BLaER1 treated with 17β-estradiol and CSF1 and Interleukin-3, amounts not matched to agents 10 nM and 100 nM (cell line): Measurements from ENCODE around the gene AHRR.

ENCODE experiments used
- H3K27ac ChIP-seq, 11 experiments: shearing (Covaris generic); formaldehyde crosslinking; 2 replicates each; pipeline ENCODE4 v1.8.1; 2022
- H3K27me3 ChIP-seq, 11 experiments: shearing (Covaris generic); formaldehyde crosslinking; 2 replicates each; pipeline ENCODE4 v1.8.1; 2022
- H3K36me3 ChIP-seq, 11 experiments: shearing (Covaris generic); formaldehyde crosslinking; 2 replicates each; pipeline ENCODE4 v1.8.1; 2022
- H3K4me1 ChIP-seq, 10 experiments: shearing (Covaris generic); formaldehyde crosslinking; 2 replicates each; pipeline ENCODE4 v1.8.1; 2022
- H3K4me2 ChIP-seq, 11 experiments: shearing (Covaris generic); formaldehyde crosslinking; 2 replicates each; pipeline ENCODE4 v1.8.1; 2022
- H3K4me3 ChIP-seq, 10 experiments: shearing (Covaris generic); formaldehyde crosslinking; 2 replicates each; pipeline ENCODE4 v1.8.1; 2022
- H3K9ac ChIP-seq, 11 experiments: shearing (Covaris generic); formaldehyde crosslinking; 2 replicates each; pipeline ENCODE4 v1.8.1; 2022
- H3K9me3 ChIP-seq, 11 experiments: shearing (Covaris generic); formaldehyde crosslinking; replicated peaks in 1 of 11; 2 replicates each; pipeline ENCODE4 v1.8.1; 2022
- H4K20me1 ChIP-seq, 11 experiments: shearing (Covaris generic); formaldehyde crosslinking; 2 replicates each; pipeline ENCODE4 v1.8.1; 2022
- Cebpa-rat ChIP-seq, 11 experiments: shearing (Covaris generic); IDR thresholded peaks; 2 replicates each; pipeline ENCODE4 v1.8.1; 2022

AHRR gene

GRCh38 chr5:385321-385720 lies 63.8 kb downstream of the AHRR start:
- Histone ChIP-seq H3K9ac (no peak overlapping the region), H3K4me1 (peaks cover 22 to 33% (median 27%) of the 10 kb centered on the region in 10 experiments), H3K9me3 (peaks cover 24 to 50% (median 36%) of the 10 kb centered on the region in 11 experiments), H3K36me3 (peaks cover 0 to 7% (median 3%) of the 10 kb centered on the region in 11 experiments; a peak in 11 of 22 replicates), H3K27ac (no peak overlapping the region), H4K20me1 (no peaks in the 10 kb centered on the region), H3K4me3 (no peak overlapping the region), H3K4me2 (no peak overlapping the region), H3K27me3 (peaks cover 0 to 10% (median 0%) of the 10 kb centered on the region in 11 experiments; a peak in 5 of 22 replicates)
- TF ChIP-seq Cebpa-rat (IDR thresholded peaks at IDR 0.05): no peak

- Histone ChIP-seq H3K4me1 (peaks cover 20 to 45% (median 38%) of the 10 kb centered on the region in 10 experiments), H3K36me3 (peaks cover 0 to 7% (median 3%) of the 10 kb centered on the region in 11 experiments; a peak in 11 of 22 replicates), H4K20me1 (peaks cover 0 to 6% (median 0%) of the 10 kb centered on the region in 11 experiments; a peak in 1 of 22 replicates), H3K9ac (no peak overlapping the region), H3K9me3 (peaks cover 18 to 36% (median 29%) of the 10 kb centered on the region in 11 experiments), H3K4me2 (peak overlapping the region in 1 of 11 experiments; percentile 86; a peak in 1 of 22 replicates), H3K4me3 (no peak overlapping the region), H3K27ac (no peak overlapping the region), H3K27me3 (peaks cover 0 to 18% (median 0%) of the 10 kb centered on the region in 11 experiments; a peak in 6 of 22 replicates)
- TF ChIP-seq Cebpa-rat (IDR thresholded peaks at IDR 0.05): no peak
These were observed 65.2 kb downstream of the AHRR start for GRCh38 chr5:386432-387341.

GRCh38 chr5:387491-388265 lies 66.2 kb downstream of the AHRR start:
- TF ChIP-seq Cebpa-rat (IDR thresholded peaks at IDR 0.05): no peak
- Histone ChIP-seq H3K27me3 (peaks cover 0 to 19% (median 0%) of the 10 kb centered on the region in 11 experiments; a peak in 6 of 22 replicates), H3K36me3 (peaks cover 0 to 7% (median 3%) of the 10 kb centered on the region in 11 experiments; a peak in 11 of 22 replicates), H3K4me2 (peak overlapping the region; percentile 63 to 89 (median 79); a peak in 21 of 22 replicates), H3K27ac (no peak overlapping the region), H3K4me3 (no peak overlapping the region), H3K9me3 (peaks cover 18 to 33% (median 24%) of the 10 kb centered on the region in 11 experiments), H3K4me1 (peaks cover 26 to 53% (median 45%) of the 10 kb centered on the region in 10 experiments), H4K20me1 (peaks cover 0 to 6% (median 0%) of the 10 kb centered on the region in 11 experiments; a peak in 2 of 22 replicates), H3K9ac (no peak overlapping the region)

- H3K9ac ChIP-seq: peak overlapping the region in 1 of 11 experiments; percentile 29; a peak in 1 of 22 replicates
- H3K27ac ChIP-seq: peak overlapping the region in 1 of 11 experiments; percentile 9; a peak in 2 of 22 replicates
- peaks cover 0 to 7% (median 3%) of the 10 kb centered on the region in 11 experiments; a peak in 11 of 22 replicates for H3K36me3 ChIP-seq
- TF ChIP-seq Cebpa-rat (IDR thresholded peaks at IDR 0.05): no peak
- no peak overlapping the region for H3K4me3 ChIP-seq
- peak overlapping the region; percentile 63 to 89 (median 79) for H3K4me2 ChIP-seq
- H3K27me3 ChIP-seq: peaks cover 0 to 28% (median 0%) of the 10 kb centered on the region in 11 experiments; a peak in 7 of 22 replicates
- H3K9me3 ChIP-seq: peaks cover 18 to 33% (median 24%) of the 10 kb centered on the region in 11 experiments
- H3K4me1 ChIP-seq: peaks cover 35 to 62% (median 53%) of the 10 kb centered on the region in 10 experiments
- peaks cover 0 to 6% (median 0%) of the 10 kb centered on the region in 11 experiments; a peak in 2 of 22 replicates for H4K20me1 ChIP-seq
These were observed 67.0 kb downstream of the AHRR start for GRCh38 chr5:388266-389196.

GRCh38 chr5:389197-389821 lies 67.8 kb downstream of the AHRR start:
- peaks cover 0 to 7% (median 3%) of the 10 kb centered on the region in 11 experiments; a peak in 11 of 22 replicates for H3K36me3 ChIP-seq
- H3K4me1 ChIP-seq: peaks cover 41 to 69% (median 60%) of the 10 kb centered on the region in 10 experiments
- H3K9me3 ChIP-seq: peaks cover 18 to 32% (median 23%) of the 10 kb centered on the region in 11 experiments
- peaks cover 0 to 34% (median 0%) of the 10 kb centered on the region in 11 experiments; a peak in 7 of 22 replicates for H3K27me3 ChIP-seq
- peaks cover 0 to 6% (median 0%) of the 10 kb centered on the region in 11 experiments; a peak in 2 of 22 replicates for H4K20me1 ChIP-seq
- peak overlapping the region in 1 of 11 experiments; percentile 22; a peak in 2 of 22 replicates for H3K9ac ChIP-seq
- no peak overlapping the region for H3K4me3 ChIP-seq
- H3K27ac ChIP-seq: no peak overlapping the region
- TF ChIP-seq Cebpa-rat (IDR thresholded peaks at IDR 0.05): no peak
- peak overlapping the region; percentile 29 to 89 (median 79); a peak in 19 of 22 replicates for H3K4me2 ChIP-seq

- peaks cover 0 to 5% (median 3%) of the 10 kb centered on the region in 11 experiments; a peak in 11 of 22 replicates for H3K36me3 ChIP-seq
- peaks cover 15 to 24% (median 17%) of the 10 kb centered on the region in 11 experiments for H3K9me3 ChIP-seq
- peaks cover 48 to 76% (median 67%) of the 10 kb centered on the region in 10 experiments for H3K4me1 ChIP-seq
- TF ChIP-seq Cebpa-rat (IDR thresholded peaks at IDR 0.05): no peak
- peaks cover 0 to 12% (median 0%) of the 10 kb centered on the region in 11 experiments; a peak in 3 of 22 replicates for H4K20me1 ChIP-seq
- peak overlapping the region in 10 of 11 experiments; percentile 18 to 87 (median 61); a peak in 18 of 22 replicates for H3K4me2 ChIP-seq
- H3K27ac ChIP-seq: no peak overlapping the region
- no peak overlapping the region for H3K4me3 ChIP-seq
- no peak overlapping the region; a peak in 1 of 22 replicates for H3K9ac ChIP-seq
- H3K27me3 ChIP-seq: peaks cover 0 to 34% (median 0%) of the 10 kb centered on the region in 11 experiments; a peak in 7 of 22 replicates
These were observed 68.5 kb downstream of the AHRR start for GRCh38 chr5:389891-390622.
